K562 treated with DMSO at 1 percent for 4 hours (cell line): ENCODE results near the gene LARGE1. TPM values are rescaled to one million over a fixed set of nuclear protein-coding genes. Genes with fewer than 3 reads are reported as not detected.

ENCODE experiments used
- total RNA-seq: library from RNA; unstranded; fragments of 300-600 nt; gene quantifications from 2 replicates; pipeline ENCODE4 v1.2.3, GENCODE V29; 2022; ENCODE audit not compliant: insufficient read depth

Gene LARGE1
- total RNA-seq = 0.18 TPM in 1 of 2 replicates, not detected in the other

GRCh38 chr22:33920197-33920540, at the start of gene LARGE1:
LARGE1 (minus strand) TSS chr22:33920476.

